Measurements from ENCODE around the gene FJX1. TPM values are rescaled to one million over a fixed set of nuclear protein-coding genes. Genes with fewer than 3 reads are reported as not detected.

FJX1 gene
- total RNA-seq, result 64.6 and 73.2 TPM in 2 replicates

- DNase-seq (ENCODE audit: extremely low read depth, low read depth, low spot score), result no peak
Observed at GRCh38 chr11:35617687-35618496, at the start of gene FJX1. Gene FJX1 (plus strand): TSS chr11:35618460. CDS start chr11:35618637, 177 bp downstream.

GRCh38 chr11:35571696-35572095 lies 46.6 kb upstream of the FJX1 start:
- DNase-seq (ENCODE audit: extremely low read depth, low read depth, low spot score), result no peak

- no peak for DNase-seq (ENCODE audit: extremely low read depth, low read depth, low spot score)
Observed at GRCh38 chr11:35579557-35580396, 38.5 kb upstream of the FJX1 start.

- DNase-seq (ENCODE audit: extremely low read depth, low read depth, low spot score), result no peak
Observed at GRCh38 chr11:35580397-35580781, 37.9 kb upstream of the FJX1 start.

- no peak for DNase-seq (ENCODE audit: extremely low read depth, low read depth, low spot score)
Observed at GRCh38 chr11:35582033-35582432, 36.2 kb upstream of the FJX1 start.

GRCh38 chr11:35583126-35583525 lies 35.1 kb upstream of the FJX1 start:
- no peak for DNase-seq (ENCODE audit: extremely low read depth, low read depth, low spot score)

- no peak for DNase-seq (ENCODE audit: extremely low read depth, low read depth, low spot score)
Observed at GRCh38 chr11:35583843-35584242, 34.4 kb upstream of the FJX1 start.

GRCh38 chr11:35584321-35584720 lies 33.9 kb upstream of the FJX1 start:
- DNase-seq (ENCODE audit: extremely low read depth, low read depth, low spot score), result no peak

- no peak for DNase-seq (ENCODE audit: extremely low read depth, low read depth, low spot score)
Observed at GRCh38 chr11:35585416-35585815, 32.8 kb upstream of the FJX1 start.

GRCh38 chr11:35586222-35586621 lies 32.0 kb upstream of the FJX1 start:
- no peak for DNase-seq (ENCODE audit: extremely low read depth, low read depth, low spot score)

- no peak for DNase-seq (ENCODE audit: extremely low read depth, low read depth, low spot score)
Observed at GRCh38 chr11:35587972-35588371, 30.3 kb upstream of the FJX1 start.

- DNase-seq (ENCODE audit: extremely low read depth, low read depth, low spot score), result no peak
Observed at GRCh38 chr11:35588627-35589026, 29.6 kb upstream of the FJX1 start.

GRCh38 chr11:35589281-35589680 lies 29.0 kb upstream of the FJX1 start:
- DNase-seq (ENCODE audit: extremely low read depth, low read depth, low spot score), result no peak

GRCh38 chr11:35590412-35590811 lies 27.8 kb upstream of the FJX1 start:
- no peak for DNase-seq (ENCODE audit: extremely low read depth, low read depth, low spot score)

- no peak for DNase-seq (ENCODE audit: extremely low read depth, low read depth, low spot score)
Observed at GRCh38 chr11:35593143-35593542, 25.1 kb upstream of the FJX1 start.

GRCh38 chr11:35594680-35595079 lies 23.6 kb upstream of the FJX1 start:
- DNase-seq (ENCODE audit: extremely low read depth, low read depth, low spot score), result no peak

- no peak for DNase-seq (ENCODE audit: extremely low read depth, low read depth, low spot score)
Observed at GRCh38 chr11:35598254-35599125, 19.8 kb upstream of the FJX1 start.

- DNase-seq (ENCODE audit: extremely low read depth, low read depth, low spot score), result no peak
Observed at GRCh38 chr11:35600331-35600838, 17.9 kb upstream of the FJX1 start.

- DNase-seq (ENCODE audit: extremely low read depth, low read depth, low spot score), result no peak
Observed at GRCh38 chr11:35602160-35602793, 16.0 kb upstream of the FJX1 start.

GRCh38 chr11:35602979-35603378 lies 15.3 kb upstream of the FJX1 start:
- DNase-seq (ENCODE audit: extremely low read depth, low read depth, low spot score), result no peak

All from glomerular endothelial cell (primary cell).